Measurements from ENCODE around the gene MAST2. TPM values are rescaled to one million over a fixed set of nuclear protein-coding genes. Genes with fewer than 3 reads are reported as not detected.
"Not testable (repeated sequence)": the region's sequence is repeated elsewhere in the genome, so short reads cannot be mapped to it uniquely, and the experiment has no call there.

Gene MAST2
- total and polyA plus RNA-seq, 2 experiments from 2014 or later = 44.8 to 79.2 TPM

DNA sequence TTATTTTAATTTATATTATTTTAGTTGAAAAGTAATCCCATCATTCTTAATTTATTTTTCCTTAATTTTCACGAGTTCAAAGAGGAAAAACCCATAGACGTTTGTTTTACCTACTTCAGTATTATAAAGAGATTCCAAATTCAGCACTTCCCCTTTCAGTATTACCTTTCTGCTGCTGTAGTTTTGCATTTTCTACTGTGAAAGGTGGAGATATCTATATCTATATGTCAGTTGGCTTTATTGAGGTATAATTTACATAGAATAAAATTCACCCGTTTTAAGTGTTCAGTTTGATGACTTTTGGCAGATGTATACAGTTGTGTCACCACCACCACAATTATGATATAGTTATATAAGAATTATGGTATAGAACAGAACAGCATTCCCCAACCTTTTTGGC lies 33.0 kb downstream of the MAST2 start:
- Histone ChIP-seq H3K27ac (no peak overlapping the region), H3K27me3 (no peaks in the 10 kb centered on the region), H3K9me3 (ENCODE audit: low read depth) (no peaks in the 10 kb centered on the region), H3K36me3 (peaks cover 7% of the 10 kb centered on the region), H3K4me1 (ENCODE audit: low read depth) (peaks cover 5% of the 10 kb centered on the region), H3K4me3 (no peak overlapping the region)
- no peak for DNase-seq (ENCODE audit: low read depth in 1 of 2, low spot score in 1 of 2)
- TF ChIP-seq, protein P1, sequence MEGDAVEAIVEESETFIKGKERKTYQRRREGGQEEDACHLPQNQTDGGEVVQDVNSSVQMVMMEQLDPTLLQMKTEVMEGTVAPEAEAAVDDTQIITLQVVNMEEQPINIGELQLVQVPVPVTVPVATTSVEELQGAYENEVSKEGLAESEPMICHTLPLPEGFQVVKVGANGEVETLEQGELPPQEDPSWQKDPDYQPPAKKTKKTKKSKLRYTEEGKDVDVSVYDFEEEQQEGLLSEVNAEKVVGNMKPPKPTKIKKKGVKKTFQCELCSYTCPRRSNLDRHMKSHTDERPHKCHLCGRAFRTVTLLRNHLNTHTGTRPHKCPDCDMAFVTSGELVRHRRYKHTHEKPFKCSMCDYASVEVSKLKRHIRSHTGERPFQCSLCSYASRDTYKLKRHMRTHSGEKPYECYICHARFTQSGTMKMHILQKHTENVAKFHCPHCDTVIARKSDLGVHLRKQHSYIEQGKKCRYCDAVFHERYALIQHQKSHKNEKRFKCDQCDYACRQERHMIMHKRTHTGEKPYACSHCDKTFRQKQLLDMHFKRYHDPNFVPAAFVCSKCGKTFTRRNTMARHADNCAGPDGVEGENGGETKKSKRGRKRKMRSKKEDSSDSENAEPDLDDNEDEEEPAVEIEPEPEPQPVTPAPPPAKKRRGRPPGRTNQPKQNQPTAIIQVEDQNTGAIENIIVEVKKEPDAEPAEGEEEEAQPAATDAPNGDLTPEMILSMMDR (IDR thresholded peaks at IDR 0.05; ENCODE audit: low read depth, low read length) = no peak

DNA sequence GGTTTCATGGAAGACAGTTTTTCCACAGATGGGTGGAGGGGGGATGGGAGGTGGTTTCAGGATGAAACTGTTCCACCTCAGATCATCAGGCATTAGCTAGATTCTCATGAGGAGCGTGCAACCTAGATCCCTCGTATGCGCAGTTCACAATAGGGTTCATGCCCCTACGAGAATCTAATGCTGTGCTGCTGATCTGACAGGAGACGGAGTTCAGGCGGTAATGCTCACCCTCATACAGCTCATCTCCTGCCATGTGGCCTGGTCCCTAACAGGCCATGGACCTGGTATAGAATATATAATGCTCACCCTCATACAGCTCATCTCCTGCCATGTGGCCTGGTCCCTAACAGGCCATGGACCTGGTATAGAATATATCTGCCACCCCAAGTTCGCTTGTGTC lies 33.4 kb downstream of the MAST2 start:
- not testable (repeated sequence) for H3K4me1 ChIP-seq (ENCODE audit: low read depth); H3K4me3 ChIP-seq; DNase-seq (ENCODE audit: low read depth in 1 of 2, low spot score in 1 of 2); H3K27ac ChIP-seq; H3K36me3 ChIP-seq; H3K27me3 ChIP-seq; H3K9me3 ChIP-seq (ENCODE audit: low read depth)

- not testable (repeated sequence) for H3K9me3 ChIP-seq (ENCODE audit: low read depth); H3K4me3 ChIP-seq; H3K4me1 ChIP-seq (ENCODE audit: low read depth); H3K27ac ChIP-seq; H3K27me3 ChIP-seq; DNase-seq (ENCODE audit: low read depth in 1 of 2, low spot score in 1 of 2); H3K36me3 ChIP-seq
Measured at GRCh38 chr1:45838322-45838721, 34.9 kb downstream of the MAST2 start.

GRCh38 chr1:45840704-45841103 lies 37.3 kb downstream of the MAST2 start:
- Histone ChIP-seq H3K27me3 (no peaks in the 10 kb centered on the region), H3K36me3 (no peaks in the 10 kb centered on the region), H3K9me3 (ENCODE audit: low read depth) (no peaks in the 10 kb centered on the region), H3K27ac (peak overlapping the region; percentile 4), H3K4me3 (no peak overlapping the region), H3K4me1 (ENCODE audit: low read depth) (peaks cover 13% of the 10 kb centered on the region)
- DNase-seq (ENCODE audit: low read depth in 1 of 2, low spot score in 1 of 2) = peak in 1 of 2 donors; percentile 1
- TF ChIP-seq, protein P1 (IDR thresholded peaks at IDR 0.05; ENCODE audit: low read depth, low read length) = no peak

- Histone ChIP-seq H3K4me3 (no peak overlapping the region), H3K9me3 (ENCODE audit: low read depth) (no peaks in the 10 kb centered on the region), H3K4me1 (ENCODE audit: low read depth) (peaks cover 13% of the 10 kb centered on the region), H3K27me3 (no peaks in the 10 kb centered on the region), H3K27ac (no peak overlapping the region), H3K36me3 (no peaks in the 10 kb centered on the region)
- TF ChIP-seq, protein P1 (IDR thresholded peaks at IDR 0.05; ENCODE audit: low read depth, low read length) = no peak
- no peak for DNase-seq (ENCODE audit: low read depth in 1 of 2, low spot score in 1 of 2)
Measured at GRCh38 chr1:45842786-45843185, 39.4 kb downstream of the MAST2 start.

GRCh38 chr1:45843474-45843905 lies 40.1 kb downstream of the MAST2 start:
- TF ChIP-seq, protein P1 (IDR thresholded peaks at IDR 0.05; ENCODE audit: low read depth, low read length) = peak; percentile 39
- Histone ChIP-seq H3K27me3 (no peaks in the 10 kb centered on the region), H3K4me3 (no peak overlapping the region), H3K4me1 (ENCODE audit: low read depth) (peaks cover 13% of the 10 kb centered on the region), H3K36me3 (no peaks in the 10 kb centered on the region), H3K27ac (no peak overlapping the region), H3K9me3 (ENCODE audit: low read depth) (no peaks in the 10 kb centered on the region)
- peak in 1 of 2 donors; percentile 69 for DNase-seq (ENCODE audit: low read depth in 1 of 2, low spot score in 1 of 2)

GRCh38 chr1:45844000-45844399 lies 40.6 kb downstream of the MAST2 start:
- H3K27me3 ChIP-seq; H3K36me3 ChIP-seq; H3K9me3 ChIP-seq (ENCODE audit: low read depth); H3K4me3 ChIP-seq; DNase-seq (ENCODE audit: low read depth in 1 of 2, low spot score in 1 of 2); H3K27ac ChIP-seq: not testable (repeated sequence)
- peaks cover 13% of the 10 kb centered on the region for H3K4me1 ChIP-seq (ENCODE audit: low read depth)

All from cardiac muscle cell (in vitro differentiated cells and primary cell).